NCI-H1417 (cell line): ENCODE results near the gene VSTM1.

ENCODE experiments used
- DNase-seq, 3 experiments: peaks; one replicate each; lab custom pipeline; 2025; lab: John Stamatoyannopoulos, UW

Gene VSTM1

GRCh38 chr19:54011507-54012211, 52.0 kb downstream of the VSTM1 start:
- no peak for DNase-seq

DNA sequence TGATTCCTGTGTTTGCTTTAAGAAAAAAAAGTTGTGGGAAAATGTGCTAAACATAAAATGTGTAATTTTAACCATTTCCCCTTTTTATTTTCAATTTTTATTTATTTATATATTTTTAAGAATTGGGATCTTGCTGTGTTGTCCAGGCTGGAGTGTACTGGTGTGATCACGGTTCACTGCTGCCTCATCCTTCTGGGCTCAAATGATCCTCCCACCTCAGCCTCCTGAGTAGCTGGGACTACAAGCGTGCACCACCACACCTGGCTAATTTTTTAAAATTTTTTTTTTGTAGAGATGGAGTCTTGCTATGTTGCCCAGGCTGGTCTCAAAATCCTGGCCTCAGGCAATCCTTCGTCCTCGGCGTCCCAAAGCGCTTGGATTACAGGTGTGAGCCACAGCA, 53.2 kb downstream of the VSTM1 start:
- DNase-seq = no peak

GRCh38 chr19:54009440-54009839, 54.3 kb downstream of the VSTM1 start:
- no peak for DNase-seq

DNA sequence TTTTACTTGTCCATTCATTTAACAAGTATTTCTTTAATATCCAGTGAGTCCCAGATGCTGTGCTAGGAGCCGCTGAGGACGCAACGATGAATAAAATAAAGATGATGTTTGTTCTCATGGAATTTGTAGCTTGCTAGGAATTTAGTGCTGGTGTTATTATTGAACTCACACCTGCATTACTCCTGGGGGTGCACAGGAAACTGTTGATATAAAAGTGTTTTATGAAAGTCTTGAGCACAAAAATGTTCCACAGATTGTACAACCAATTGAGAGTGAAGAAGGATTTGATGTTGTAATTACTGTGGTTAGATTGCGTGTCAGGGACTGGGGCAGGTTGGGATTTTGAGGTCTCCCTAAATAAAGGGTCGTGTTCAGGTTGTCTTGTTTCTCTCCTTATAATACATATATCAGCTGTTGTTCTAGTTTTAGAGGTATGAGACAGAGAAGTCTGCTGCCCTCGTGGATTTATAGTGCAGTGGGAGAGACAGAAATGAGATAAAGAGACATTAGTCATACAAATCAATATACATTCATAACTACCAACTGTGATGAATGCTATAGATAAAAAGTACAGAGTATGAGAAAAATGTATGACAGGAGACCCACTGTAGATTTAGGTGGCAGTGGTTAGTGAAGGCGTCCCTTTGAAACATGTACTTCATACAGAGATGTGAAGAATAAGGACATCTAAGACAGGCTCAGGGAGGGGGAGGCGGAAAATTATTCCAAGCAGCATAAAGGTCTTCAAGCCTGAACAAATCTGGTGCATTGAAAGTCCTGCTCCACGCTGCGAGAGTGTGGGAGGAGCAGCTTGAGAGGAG, 61.0 kb downstream of the VSTM1 start:
- no peak for DNase-seq

DNA sequence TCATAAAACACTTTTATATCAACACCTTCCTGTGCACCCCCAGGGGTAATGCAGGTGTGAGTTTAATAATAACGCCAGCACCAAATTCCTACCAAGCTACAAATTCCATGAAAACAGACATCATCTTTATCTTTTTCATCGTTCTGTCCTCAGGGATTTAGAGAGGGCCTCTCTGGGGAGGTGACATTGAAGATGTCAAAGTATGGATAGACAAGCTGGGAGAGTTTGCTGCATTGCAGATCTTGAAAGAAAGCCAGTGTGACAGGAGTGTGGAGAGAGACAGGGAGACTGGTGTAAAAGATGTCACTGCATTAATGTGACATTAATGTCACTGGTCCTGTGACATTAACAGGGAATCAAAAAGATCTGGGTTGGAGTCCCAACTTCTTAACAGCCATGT, 62.2 kb downstream of the VSTM1 start:
- no peak for DNase-seq

DNA sequence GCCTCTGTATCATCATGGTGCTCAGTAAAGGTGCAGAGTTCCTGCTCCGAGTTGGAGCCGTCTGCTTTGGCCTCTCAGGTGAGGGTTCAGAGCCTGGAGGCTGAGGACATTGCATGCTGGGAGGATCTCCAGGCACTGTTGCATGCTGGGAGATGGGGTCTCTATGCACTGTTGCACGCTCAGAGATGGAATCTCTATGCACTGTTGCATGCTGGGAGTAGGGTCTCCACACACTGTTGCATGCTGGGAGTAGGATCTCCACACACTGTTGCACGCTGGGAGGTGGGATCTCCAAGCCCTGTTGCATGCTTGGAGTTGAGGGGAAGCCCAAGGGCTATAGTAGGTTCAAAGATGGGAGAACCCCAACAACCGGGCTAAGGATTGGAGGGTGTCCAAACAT, 64.0 kb downstream of the VSTM1 start:
- no peak for DNase-seq

GRCh38 chr19:53998223-53998622, 65.5 kb downstream of the VSTM1 start:
- DNase-seq = no peak

GRCh38 chr19:53994811-53995210, 68.9 kb downstream of the VSTM1 start:
- DNase-seq = no peak

GRCh38 chr19:53993448-53993847, 70.2 kb downstream of the VSTM1 start:
- DNase-seq = no peak

DNA sequence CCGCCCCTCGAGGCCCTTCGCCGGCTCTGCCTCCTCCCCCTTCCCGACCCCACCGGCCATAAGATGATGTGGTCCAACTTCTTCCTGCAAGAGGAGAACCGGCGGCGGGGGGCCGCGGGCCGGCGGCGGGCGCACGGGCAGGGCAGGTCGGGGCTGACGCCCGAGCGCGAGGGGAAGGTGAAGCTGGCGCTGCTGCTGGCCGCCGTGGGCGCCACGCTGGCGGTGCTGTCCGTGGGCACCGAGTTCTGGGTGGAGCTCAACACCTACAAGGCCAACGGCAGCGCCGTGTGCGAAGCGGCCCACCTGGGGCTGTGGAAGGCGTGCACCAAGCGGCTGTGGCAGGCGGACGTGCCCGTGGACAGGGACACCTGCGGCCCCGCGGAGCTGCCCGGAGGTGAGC, 70.9 kb downstream of the VSTM1 start:
- no peak for DNase-seq

DNA sequence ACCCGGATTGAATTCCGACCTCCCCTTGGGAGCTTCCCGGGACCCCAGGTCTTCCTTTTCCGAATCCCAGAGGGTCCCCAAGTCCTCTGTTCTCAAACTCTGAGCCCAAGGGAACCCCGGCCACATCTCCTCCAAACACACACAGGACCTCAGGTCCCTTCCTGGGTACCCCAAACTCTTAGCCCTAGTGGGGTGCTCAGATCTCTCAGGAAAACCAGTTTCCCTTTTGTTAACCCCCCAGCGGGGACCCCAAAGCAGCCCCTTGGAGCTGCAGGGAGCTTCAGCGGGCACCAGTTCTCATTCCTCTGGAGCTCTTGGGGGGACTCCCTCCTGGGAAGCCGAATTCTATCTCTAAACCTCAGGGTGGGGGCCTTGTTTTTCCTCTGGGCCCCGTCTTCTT, 71.5 kb downstream of the VSTM1 start:
- no peak for DNase-seq

- DNase-seq = peak in 2 of 3 experiments; percentile 15 to 62
These were observed 72.2 kb downstream of the VSTM1 start, which contains the start of gene CACNG6 for GRCh38 chr19:53991224-53992113. Gene CACNG6 (plus strand): TSS chr19:53991637. CDS start chr19:53992878, 1,241 bp downstream.
